ENCODE measurements around the gene HDAC7. TPM values are rescaled to one million over a fixed set of nuclear protein-coding genes. Genes with fewer than 3 reads are reported as not detected.

HDAC7 gene
- total RNA-seq, 1 donor from 2014 or later: 92.2 TPM

DNA sequence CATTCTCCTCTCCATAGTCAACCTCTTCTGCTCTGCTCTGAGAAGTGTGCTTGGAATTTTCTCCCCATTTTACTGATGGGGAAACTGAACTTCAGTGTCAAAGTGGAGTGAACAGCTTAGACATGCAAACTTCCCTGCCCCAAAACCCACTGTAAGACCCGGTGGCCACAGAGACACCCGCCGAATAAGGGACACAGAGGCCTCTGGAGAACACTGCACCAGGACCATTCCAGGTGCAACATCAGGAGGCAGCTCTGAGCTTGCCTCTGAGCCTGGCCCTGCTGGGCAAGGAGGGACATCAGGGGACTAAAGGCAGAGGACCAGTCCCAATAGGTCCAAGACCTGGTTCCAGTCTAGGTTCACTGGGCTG is 1.7 kb downstream of the HDAC7 start:
- Histone ChIP-seq H4K20me1 (ENCODE audit: insufficient read depth, low read length) (peaks cover 62% of the 10 kb centered on the region), H3K4me2 (ENCODE audit: low read length) (peak overlapping the region; percentile 99), H3K27me3 (ENCODE audit: insufficient read depth, low read length) (no peaks in the 10 kb centered on the region), H3K27ac (ENCODE audit: low read depth, low read length) (peak overlapping the region; percentile 44), H3K9ac (ENCODE audit: low read length) (peak overlapping the region; percentile 95), H3K79me2 (ENCODE audit: insufficient read depth, low read length) (peaks cover 72% of the 10 kb centered on the region), H3K4me3 (ENCODE audit: insufficient read depth, low read depth, low read length) (peak overlapping the region; percentile 88), H3K9me3 (ENCODE audit: insufficient read depth, low read depth, low read length) (no peaks in the 10 kb centered on the region), H3K36me3 (ENCODE audit: insufficient read depth, low read length) (no peaks in the 10 kb centered on the region), H3K4me1 (ENCODE audit: insufficient read depth, low read length) (peaks cover 64% of the 10 kb centered on the region), H2AFZ (ENCODE audit: low read depth, low read length) (no peak overlapping the region)
- Mint-ChIP-seq H3K27me3 (ENCODE audit: low read depth, unreplicated experiment) (no peaks in the 10 kb centered on the region), H3K27ac (ENCODE audit: unreplicated experiment) (peak overlapping the region; percentile 67), H3K9me3 (ENCODE audit: unreplicated experiment) (no peaks in the 10 kb centered on the region), H3K4me3 (ENCODE audit: unreplicated experiment) (peak overlapping the region; percentile 93), H3K4me1 (ENCODE audit: low read depth, unreplicated experiment) (peaks cover 54% of the 10 kb centered on the region), H3K36me3 (ENCODE audit: low read depth, unreplicated experiment) (peaks cover 2% of the 10 kb centered on the region)
- TF ChIP-seq EZH2 (IDR thresholded peaks at IDR 0.05; ENCODE audit: insufficient read depth, low read length): no peak
- TF ChIP-seq, protein P1, sequence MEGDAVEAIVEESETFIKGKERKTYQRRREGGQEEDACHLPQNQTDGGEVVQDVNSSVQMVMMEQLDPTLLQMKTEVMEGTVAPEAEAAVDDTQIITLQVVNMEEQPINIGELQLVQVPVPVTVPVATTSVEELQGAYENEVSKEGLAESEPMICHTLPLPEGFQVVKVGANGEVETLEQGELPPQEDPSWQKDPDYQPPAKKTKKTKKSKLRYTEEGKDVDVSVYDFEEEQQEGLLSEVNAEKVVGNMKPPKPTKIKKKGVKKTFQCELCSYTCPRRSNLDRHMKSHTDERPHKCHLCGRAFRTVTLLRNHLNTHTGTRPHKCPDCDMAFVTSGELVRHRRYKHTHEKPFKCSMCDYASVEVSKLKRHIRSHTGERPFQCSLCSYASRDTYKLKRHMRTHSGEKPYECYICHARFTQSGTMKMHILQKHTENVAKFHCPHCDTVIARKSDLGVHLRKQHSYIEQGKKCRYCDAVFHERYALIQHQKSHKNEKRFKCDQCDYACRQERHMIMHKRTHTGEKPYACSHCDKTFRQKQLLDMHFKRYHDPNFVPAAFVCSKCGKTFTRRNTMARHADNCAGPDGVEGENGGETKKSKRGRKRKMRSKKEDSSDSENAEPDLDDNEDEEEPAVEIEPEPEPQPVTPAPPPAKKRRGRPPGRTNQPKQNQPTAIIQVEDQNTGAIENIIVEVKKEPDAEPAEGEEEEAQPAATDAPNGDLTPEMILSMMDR (IDR thresholded peaks at IDR 0.05; ENCODE audit: insufficient read depth, low read depth, low read length): no peak
- DNase-seq (ENCODE audit: low read depth) (no peak), FAIRE-seq (no peak)

DNA sequence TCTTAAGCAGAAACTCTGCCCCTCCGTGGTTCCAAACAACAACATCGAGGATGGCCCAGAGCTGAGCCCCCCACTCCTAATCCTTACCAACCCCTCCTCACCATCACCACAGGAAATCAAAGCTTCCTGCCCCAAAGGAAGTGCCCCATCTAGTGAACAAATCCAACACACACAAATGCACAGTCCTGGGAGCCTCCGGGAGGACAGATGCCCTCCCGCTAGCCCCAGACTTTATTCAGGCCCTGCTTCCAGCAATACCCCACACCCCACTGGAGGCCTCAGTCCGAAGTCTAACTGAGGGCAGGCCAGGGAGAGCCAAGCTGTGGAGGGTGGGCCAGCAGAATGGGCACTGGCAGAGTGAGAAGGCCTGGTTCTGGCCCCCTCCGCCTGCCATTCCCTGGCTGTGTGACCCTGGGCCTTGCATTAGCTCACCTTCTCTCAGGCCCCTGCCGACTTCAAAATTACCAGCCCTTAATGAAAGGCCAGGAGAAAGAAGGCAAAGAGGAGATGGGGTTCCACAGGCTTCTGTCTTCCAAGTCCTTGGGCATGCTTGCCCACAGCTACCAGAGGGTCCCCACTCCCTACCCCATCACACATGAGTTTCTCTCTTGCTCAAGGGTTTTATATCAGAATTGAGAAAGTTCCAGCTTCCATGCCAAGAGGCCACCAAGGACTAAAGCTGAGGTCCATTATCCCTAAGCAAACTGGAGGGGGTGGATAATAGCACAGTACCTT is 2.3 kb downstream of the HDAC7 start:
- H4K20me1 ChIP-seq (ENCODE audit: insufficient read depth, low read length): peaks cover 64% of the 10 kb centered on the region
- no peaks in the 10 kb centered on the region for H3K9me3 Mint-ChIP-seq (ENCODE audit: unreplicated experiment)
- no peaks in the 10 kb centered on the region for H3K27me3 ChIP-seq (ENCODE audit: insufficient read depth, low read length)
- peak overlapping the region; percentile 87 for H3K27ac Mint-ChIP-seq (ENCODE audit: unreplicated experiment)
- TF ChIP-seq EZH2 (IDR thresholded peaks at IDR 0.05; ENCODE audit: insufficient read depth, low read length): no peak
- TF ChIP-seq, protein P1 (IDR thresholded peaks at IDR 0.05; ENCODE audit: insufficient read depth, low read depth, low read length): peak; percentile 8
- peak overlapping the region; percentile 44 for H3K27ac ChIP-seq (ENCODE audit: low read depth, low read length)
- H3K36me3 Mint-ChIP-seq (ENCODE audit: low read depth, unreplicated experiment): peaks cover 2% of the 10 kb centered on the region
- no peaks in the 10 kb centered on the region for H3K27me3 Mint-ChIP-seq (ENCODE audit: low read depth, unreplicated experiment)
- peak overlapping the region; percentile 93 for H3K4me3 Mint-ChIP-seq (ENCODE audit: unreplicated experiment)
- H3K4me1 ChIP-seq (ENCODE audit: insufficient read depth, low read length): peaks cover 67% of the 10 kb centered on the region
- H3K9ac ChIP-seq (ENCODE audit: low read length): peak overlapping the region; percentile 95
- peaks cover 53% of the 10 kb centered on the region for H3K4me1 Mint-ChIP-seq (ENCODE audit: low read depth, unreplicated experiment)
- H3K36me3 ChIP-seq (ENCODE audit: insufficient read depth, low read length): no peaks in the 10 kb centered on the region
- peaks cover 75% of the 10 kb centered on the region for H3K79me2 ChIP-seq (ENCODE audit: insufficient read depth, low read length)
- peak overlapping the region; percentile 99 for H3K4me2 ChIP-seq (ENCODE audit: low read length)
- H3K4me3 ChIP-seq (ENCODE audit: insufficient read depth, low read depth, low read length): peak overlapping the region; percentile 88
- H3K9me3 ChIP-seq (ENCODE audit: insufficient read depth, low read depth, low read length): no peaks in the 10 kb centered on the region
- no peak for DNase-seq (ENCODE audit: low read depth)
- no peak for FAIRE-seq
- no peak overlapping the region for H2AFZ ChIP-seq (ENCODE audit: low read depth, low read length)

Measured in astrocyte (in vitro differentiated cells and primary cell).